Mesenchymal stem cell (in vitro differentiated cells and primary cell): ENCODE data around the gene KIF26B.

Source experiments
- DNase-seq: peaks from one replicate; pipeline ENCODE4 v3.0.0-alpha.2; 2013
- H2AFZ ChIP-seq: one replicate; pipeline ENCODE4 v1.6.1; 2013; ENCODE audit warnings: low read depth, mild to moderate bottlenecking, control low read depth, inconsistent platforms, low read length, moderate library complexity
- H2AK5ac ChIP-seq: 2 replicates; pipeline ENCODE4 v1.6.1; 2013; ENCODE audit warnings: low read length, moderate library complexity, mild to moderate bottlenecking, inconsistent platforms; ENCODE audit not compliant: severe bottlenecking
- H2BK120ac ChIP-seq: one replicate; pipeline ENCODE4 v1.6.1; 2013; ENCODE audit warnings: low read depth, mild to moderate bottlenecking, inconsistent platforms, low read length, moderate library complexity
- H2BK12ac ChIP-seq, 2 experiments: one replicate each; pipeline ENCODE4 v1.6.1; 2013; ENCODE audit warnings: inconsistent platforms in 2 of 2, low read length in 2 of 2, mild to moderate bottlenecking in 2 of 2, moderate library complexity in 2 of 2, control low read depth in 1 of 2
- H2BK15ac ChIP-seq: one replicate; pipeline ENCODE4 v1.6.1; 2013; ENCODE audit warnings: mild to moderate bottlenecking, low read depth, inconsistent platforms; ENCODE audit not compliant: poor library complexity, severe bottlenecking
- H2BK5ac ChIP-seq: 2 replicates; pipeline ENCODE4 v1.6.1; 2013; ENCODE audit warnings: low read depth, mild to moderate bottlenecking, low read length, control low read depth, inconsistent platforms; ENCODE audit not compliant: poor library complexity, severe bottlenecking
- H3K14ac ChIP-seq, 2 experiments: one replicate each; pipeline ENCODE4 v1.6.1; 2013; ENCODE audit warnings: inconsistent platforms in 2 of 2, low read length in 2 of 2, control low read depth in 1 of 2, mild to moderate bottlenecking in 1 of 2, moderate library complexity in 1 of 2
- H3K18ac ChIP-seq, 2 experiments: one replicate each; pipeline ENCODE4 v1.6.1; 2013; ENCODE audit warnings: inconsistent platforms in 2 of 2, low read length in 2 of 2, control low read depth in 1 of 2, low read depth in 1 of 2, mild to moderate bottlenecking in 1 of 2
- H3K23ac ChIP-seq, 2 experiments: one replicate each; pipeline ENCODE4 v1.6.1; 2013; ENCODE audit warnings: inconsistent platforms in 2 of 2, low read length in 2 of 2, mild to moderate bottlenecking in 2 of 2, moderate library complexity in 2 of 2, control low read depth in 1 of 2
- H3K27ac ChIP-seq: 2 replicates; pipeline ENCODE4 v1.5.1; 2013; ENCODE audit warnings: mild to moderate bottlenecking, moderate library complexity, low read length, control low read depth, inconsistent platforms; ENCODE audit not compliant: poor library complexity, severe bottlenecking
- H3K27me3 ChIP-seq, 2 experiments: 2 replicates each; pipeline versions ENCODE4 v1.6.1 to v1.7.0; 2013; ENCODE audit warnings: low read length in 2 of 2, mild to moderate bottlenecking in 2 of 2, moderate library complexity in 2 of 2, control low read depth in 1 of 2, inconsistent platforms in 1 of 2; ENCODE audit not compliant: control insufficient read depth in 1 of 2, insufficient read depth in 1 of 2
- H3K36me3 ChIP-seq, 2 experiments: 2 replicates each; pipeline versions ENCODE4 v1.6.1 to v1.7.0; 2013; ENCODE audit warnings: low read length in 2 of 2, control low read depth in 1 of 2, inconsistent platforms in 1 of 2, low read depth in 1 of 2, mild to moderate bottlenecking in 1 of 2; ENCODE audit not compliant: insufficient read depth in 2 of 2, control insufficient read depth in 1 of 2
- H3K4ac ChIP-seq, 2 experiments: one replicate each; pipeline ENCODE4 v1.6.1; 2013; ENCODE audit warnings: inconsistent platforms in 2 of 2, low read length in 2 of 2, mild to moderate bottlenecking in 2 of 2, moderate library complexity in 2 of 2, control low read depth in 1 of 2, low read depth in 1 of 2
- H3K4me1 ChIP-seq: 2 replicates; pipeline ENCODE4 v1.6.1; 2013; ENCODE audit warnings: low read depth, low read length, control low read depth; ENCODE audit not compliant: control insufficient read depth, insufficient read depth
- H3K4me2 ChIP-seq: 2 replicates; pipeline ENCODE4 v1.6.1; 2013; ENCODE audit warnings: low read length, mild to moderate bottlenecking, inconsistent platforms; ENCODE audit not compliant: poor library complexity, severe bottlenecking
- H3K4me3 ChIP-seq, 2 experiments: 2 replicates each; pipeline versions ENCODE4 v1.5.1 to v1.7.0; 2013; ENCODE audit warnings: low read length in 2 of 2, mild to moderate bottlenecking in 2 of 2, control low read depth in 1 of 2, low read depth in 1 of 2; ENCODE audit not compliant: insufficient read depth in 1 of 2
- H3K79me1 ChIP-seq: replicated peaks from 2 replicates; pipeline ENCODE4 v1.6.1; 2013; ENCODE audit warnings: mild to moderate bottlenecking, control low read depth, low read length, inconsistent platforms; ENCODE audit not compliant: poor library complexity, severe bottlenecking
- H3K9ac ChIP-seq: 2 replicates; pipeline ENCODE4 v1.7.0; 2013; ENCODE audit warnings: mild to moderate bottlenecking, low read length, moderate library complexity
- H3K9me3 ChIP-seq: 2 replicates; pipeline ENCODE4 v1.7.0; 2013; ENCODE audit warnings: mild to moderate bottlenecking, low read length; ENCODE audit not compliant: control insufficient read depth
- H4K8ac ChIP-seq: one replicate; pipeline ENCODE4 v1.6.1; 2013; ENCODE audit warnings: inconsistent platforms, mild to moderate bottlenecking, low read length, moderate library complexity
- H4K91ac ChIP-seq: one replicate; pipeline ENCODE4 v1.6.1; 2013; ENCODE audit warnings: mild to moderate bottlenecking, low read length, inconsistent platforms
- WGBS: methylation state at CpG from one replicate; pipeline ENCODE4 v1.1.7; 2013; ENCODE audit warnings: mixed read lengths; 5-methylcytosine and 5-hydroxymethylcytosine counted together

Gene KIF26B

GRCh38 chr1:245201201-245201600, 46.4 kb downstream of the KIF26B start:
- peaks cover 2% of the 10 kb centered on the region for H3K9me3 ChIP-seq
- H4K8ac ChIP-seq: no peak overlapping the region
- WGBS: 78% methylated on average over 2 of the region's 4 CpGs
- H2BK15ac ChIP-seq: no peak overlapping the region
- no peaks in the 10 kb centered on the region for H3K36me3 ChIP-seq
- H3K4ac ChIP-seq: no peak overlapping the region
- no peaks in the 10 kb centered on the region for H3K27me3 ChIP-seq
- H2AFZ ChIP-seq: no peak overlapping the region
- H2BK5ac ChIP-seq: no peak overlapping the region
- no peak overlapping the region for H3K27ac ChIP-seq
- no peaks in the 10 kb centered on the region for H3K4me1 ChIP-seq
- no peak overlapping the region for H3K18ac ChIP-seq
- H3K14ac ChIP-seq: no peak overlapping the region
- no peak overlapping the region for H3K23ac ChIP-seq
- H3K4me2 ChIP-seq: no peak overlapping the region
- no peak overlapping the region for H2BK12ac ChIP-seq
- no peak overlapping the region for H4K91ac ChIP-seq
- no peak overlapping the region for H3K4me3 ChIP-seq
- H2BK120ac ChIP-seq: no peak overlapping the region
- DNase-seq: no peak
- no peak overlapping the region for H3K9ac ChIP-seq
- no peak overlapping the region for H2AK5ac ChIP-seq
- no peaks in the 10 kb centered on the region for H3K79me1 ChIP-seq

- Histone ChIP-seq H2AK5ac (no peak overlapping the region), H3K27me3 (no peaks in the 10 kb centered on the region), H3K4ac (no peak overlapping the region), H3K23ac (no peak overlapping the region), H3K4me1 (no peaks in the 10 kb centered on the region), H2BK5ac (no peak overlapping the region), H2BK120ac (no peak overlapping the region), H3K4me3 (no peak overlapping the region), H2BK12ac (no peak overlapping the region), H3K14ac (no peak overlapping the region), H3K79me1 (no peaks in the 10 kb centered on the region), H3K18ac (no peak overlapping the region), H4K8ac (no peak overlapping the region), H2BK15ac (no peak overlapping the region), H3K36me3 (no peaks in the 10 kb centered on the region), H4K91ac (no peak overlapping the region), H3K9me3 (peaks cover 8% of the 10 kb centered on the region), H3K4me2 (no peak overlapping the region), H3K27ac (no peak overlapping the region), H2AFZ (no peak overlapping the region), H3K9ac (no peak overlapping the region)
- no peak for DNase-seq
- WGBS: 75% methylated on average over 5 of the region's 5 CpGs
Observed at GRCh38 chr1:245201827-245202226, 47.0 kb downstream of the KIF26B start.

GRCh38 chr1:245205396-245205795, 50.6 kb downstream of the KIF26B start:
- WGBS: 100% methylated on average over 1 of the region's 3 CpGs
- Histone ChIP-seq H3K18ac (no peak overlapping the region), H4K8ac (no peak overlapping the region)

GRCh38 chr1:245205864-245206263, 51.1 kb downstream of the KIF26B start:
- Histone ChIP-seq H3K18ac (no peak overlapping the region), H3K27ac (no peak overlapping the region), H2BK15ac (no peak overlapping the region), H3K4me2 (no peak overlapping the region), H3K36me3 (no peaks in the 10 kb centered on the region), H3K4me1 (peaks cover 2% of the 10 kb centered on the region), H3K79me1 (no peaks in the 10 kb centered on the region), H3K27me3 (no peaks in the 10 kb centered on the region), H3K9ac (no peak overlapping the region), H3K23ac (no peak overlapping the region), H2BK5ac (no peak overlapping the region), H4K8ac (no peak overlapping the region), H2BK12ac (no peak overlapping the region), H3K4me3 (no peak overlapping the region), H3K9me3 (peaks cover 29% of the 10 kb centered on the region), H3K4ac (no peak overlapping the region), H2AK5ac (no peak overlapping the region), H2BK120ac (no peak overlapping the region), H3K14ac (no peak overlapping the region), H4K91ac (no peak overlapping the region), H2AFZ (no peak overlapping the region)
- 92% methylated on average over 1 of the region's 1 CpG for WGBS
- DNase-seq: no peak

More at GRCh38 chr1:245205396-245205795, 50.6 kb downstream of the KIF26B start:
- Histone ChIP-seq H3K23ac (no peak overlapping the region), H3K79me1 (no peaks in the 10 kb centered on the region), H3K27ac (no peak overlapping the region), H2BK120ac (no peak overlapping the region), H3K4ac (no peak overlapping the region), H3K36me3 (no peaks in the 10 kb centered on the region), H3K4me3 (no peak overlapping the region), H2BK5ac (no peak overlapping the region), H3K9ac (no peak overlapping the region), H3K14ac (no peak overlapping the region), H3K4me2 (no peak overlapping the region), H2AK5ac (no peak overlapping the region), H2AFZ (no peak overlapping the region), H2BK15ac (no peak overlapping the region), H4K91ac (no peak overlapping the region), H2BK12ac (no peak overlapping the region), H3K4me1 (peaks cover 2% of the 10 kb centered on the region), H3K27me3 (no peaks in the 10 kb centered on the region), H3K9me3 (peaks cover 29% of the 10 kb centered on the region)
- DNase-seq: no peak
